ENCODE data around the gene GTF2F1. TPM values are rescaled to one million over a fixed set of nuclear protein-coding genes. Genes with fewer than 3 reads are reported as not detected.

Gene GTF2F1
- total and polyA plus RNA-seq, 2 donors (not counting 1 experiment from before 2014, with no cell fraction given) = 41.0 to 56.5 TPM

DNA sequence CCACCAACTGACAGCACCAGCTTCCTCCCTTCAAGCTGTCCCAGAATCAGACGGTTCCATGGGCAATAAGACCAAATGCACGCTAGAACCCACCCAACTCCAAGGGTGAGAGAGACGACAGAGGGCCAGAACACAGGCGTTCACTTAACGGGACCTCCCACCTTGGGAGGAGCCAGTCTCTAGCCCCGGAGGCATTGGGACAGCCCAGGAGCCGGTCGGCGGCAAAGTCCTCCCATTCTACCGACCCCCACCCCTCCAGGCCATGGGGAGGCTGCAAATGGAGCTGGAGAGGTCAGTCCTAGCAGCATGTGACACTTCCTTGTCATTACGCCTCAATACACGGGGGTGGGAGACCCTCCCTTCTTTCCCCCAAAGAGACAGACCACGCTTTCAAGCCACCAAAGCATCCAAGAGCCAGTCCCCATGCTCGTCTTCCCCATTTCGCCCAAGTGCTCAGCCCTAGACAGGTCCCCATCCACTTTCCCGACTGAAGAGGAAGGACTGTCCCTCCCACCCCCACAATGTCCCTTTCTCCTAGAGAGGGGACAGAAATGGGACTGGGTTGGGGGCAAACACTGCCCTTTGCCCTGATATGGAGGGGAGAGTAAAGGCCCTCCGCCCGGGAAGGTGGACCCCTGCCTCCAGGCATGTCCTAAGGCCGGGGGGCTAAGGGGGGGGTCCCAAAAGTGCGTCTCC, 30.7 kb upstream of the GTF2F1 start:
- H3K9ac ChIP-seq (ENCODE audit: low read length) = peak overlapping the region; percentile 84
- H3K9me3 ChIP-seq (ENCODE audit: control extremely low read depth in 1 of 3, control insufficient read depth in 2 of 3, insufficient read depth in 1 of 3, low read length in 2 of 3) = peaks cover 0 to 13% (median 0%) of the 10 kb centered on the region in 3 donors
- Mint-ChIP-seq H3K27ac (peak overlapping the region; percentile 76), H3K27me3 (no peaks in the 10 kb centered on the region), H3K4me3 (peak overlapping the region; percentile 90), H3K4me1 (peaks cover 35% of the 10 kb centered on the region), H3K9me3 (ENCODE audit: insufficient read depth) (no peaks in the 10 kb centered on the region)
- DNase-seq (peak; percentile 55), ATAC-seq (ENCODE audit: low read depth) (no peak)
- H2AFZ ChIP-seq (ENCODE audit: insufficient read depth, low read depth, low read length, poor library complexity, severe bottlenecking) = no peak overlapping the region
- POLR2A ChIA-PET = interaction anchor here (2.9 kb wide), 1 partner anchor 51 kb away, joined by 12 read pairs; the partner anchor contains the start of gene ALKBH7
- H3K27ac ChIP-seq (ENCODE audit: low read length in 2 of 2) = peak overlapping the region in 1 of 2 donors; percentile 75
- H3K4me2 ChIP-seq (replicated peaks; ENCODE audit: low read depth, low read length, poor library complexity, severe bottlenecking) = peak overlapping the region; percentile 98
- TF ChIP-seq EZH2 (IDR thresholded peaks at IDR 0.05; ENCODE audit: borderline replicate concordance, insufficient read depth, low read depth, low read length, poor library complexity, severe bottlenecking) = no peak
- TF ChIP-seq, protein P1, sequence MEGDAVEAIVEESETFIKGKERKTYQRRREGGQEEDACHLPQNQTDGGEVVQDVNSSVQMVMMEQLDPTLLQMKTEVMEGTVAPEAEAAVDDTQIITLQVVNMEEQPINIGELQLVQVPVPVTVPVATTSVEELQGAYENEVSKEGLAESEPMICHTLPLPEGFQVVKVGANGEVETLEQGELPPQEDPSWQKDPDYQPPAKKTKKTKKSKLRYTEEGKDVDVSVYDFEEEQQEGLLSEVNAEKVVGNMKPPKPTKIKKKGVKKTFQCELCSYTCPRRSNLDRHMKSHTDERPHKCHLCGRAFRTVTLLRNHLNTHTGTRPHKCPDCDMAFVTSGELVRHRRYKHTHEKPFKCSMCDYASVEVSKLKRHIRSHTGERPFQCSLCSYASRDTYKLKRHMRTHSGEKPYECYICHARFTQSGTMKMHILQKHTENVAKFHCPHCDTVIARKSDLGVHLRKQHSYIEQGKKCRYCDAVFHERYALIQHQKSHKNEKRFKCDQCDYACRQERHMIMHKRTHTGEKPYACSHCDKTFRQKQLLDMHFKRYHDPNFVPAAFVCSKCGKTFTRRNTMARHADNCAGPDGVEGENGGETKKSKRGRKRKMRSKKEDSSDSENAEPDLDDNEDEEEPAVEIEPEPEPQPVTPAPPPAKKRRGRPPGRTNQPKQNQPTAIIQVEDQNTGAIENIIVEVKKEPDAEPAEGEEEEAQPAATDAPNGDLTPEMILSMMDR (IDR thresholded peaks at IDR 0.05) = no peak
- peak overlapping the region; percentile 62 to 67 (median 66) for H3K4me3 ChIP-seq (ENCODE audit: control extremely low read depth in 1 of 5, extremely low read depth in 1 of 5, insufficient read depth in 1 of 5, low read depth in 2 of 5, low read length in 4 of 5)
- H4K20me1 ChIP-seq (ENCODE audit: control insufficient read depth, insufficient read depth, low read length, poor library complexity, severe bottlenecking) = peaks cover 55% of the 10 kb centered on the region
- CTCF ChIA-PET = no interaction called here
- WGBS (ENCODE audit: insufficient coverage) = 2% methylated on average over 17 of the region's 20 CpGs
- peaks cover 0 to 39% of the 10 kb centered on the region in 2 experiments for H3K36me3 ChIP-seq (replicated peaks in 1 of 2; ENCODE audit: control extremely low read depth in 1 of 2, control insufficient read depth in 1 of 2, extremely low read depth in 1 of 2, insufficient read depth in 2 of 2, low read length in 1 of 2)
- H3K79me2 ChIP-seq (ENCODE audit: control insufficient read depth, insufficient read depth, low read length) = peaks cover 42% of the 10 kb centered on the region
- H3K27me3 ChIP-seq (replicated peaks in 1 of 4; ENCODE audit: control extremely low read depth in 1 of 4, control insufficient read depth in 3 of 4, insufficient read depth in 4 of 4, low read length in 3 of 4) = no peaks in the 10 kb centered on the region
- H3K4me1 ChIP-seq (ENCODE audit: control insufficient read depth in 2 of 2, insufficient read depth in 2 of 2, low read length in 2 of 2) = peaks cover 26 to 31% of the 10 kb centered on the region in 2 donors
- intact Hi-C loops (cut with micrococcal nuclease) = loop anchor here (2.0 kb wide), 2 partner anchors 79 to 313 kb away; partner anchors contain the start of genes RFX2 and TUBB4A
